ENCODE data around the gene CD52.

CD52 gene

GRCh38 chr1:26277261-26277661, 40.5 kb upstream of the CD52 start:
- no peak overlapping the region for H2AFZ ChIP-seq (ENCODE audit: low read length)
- H3K9ac ChIP-seq (ENCODE audit: low read length): no peak overlapping the region
- TF ChIP-seq EZH2 (IDR thresholded peaks at IDR 0.05; ENCODE audit: borderline replicate concordance, low read length) (no peak), CTCF (IDR thresholded peaks at IDR 0.05; ENCODE audit: low read length) (no peak)
- no peaks in the 10 kb centered on the region for H3K9me3 ChIP-seq (ENCODE audit: low read length)
- 0 out of 2 replicates have a peak, but pooled peaks cover 10% of the 10 kb centered on the region for H3F3A ChIP-seq (ENCODE audit: insufficient read depth, low read length)
- no peaks in the 10 kb centered on the region for H3K27me3 ChIP-seq (ENCODE audit: insufficient read depth, low read length)
- H3K9me2 ChIP-seq (ENCODE audit: low read depth, low read length): no peaks in the 10 kb centered on the region
- no peak overlapping the region for H3K27ac ChIP-seq (ENCODE audit: low read depth, low read length, poor library complexity, severe bottlenecking)
- peaks cover 58% of the 10 kb centered on the region for H3K36me3 ChIP-seq (ENCODE audit: insufficient read depth, low read length)
- H3K4me3 ChIP-seq (ENCODE audit: low read depth, low read length, poor library complexity, severe bottlenecking): no peak overlapping the region
- H3K79me2 ChIP-seq (ENCODE audit: insufficient read depth, low read length): no peaks in the 10 kb centered on the region
- no peak overlapping the region for H3K4me2 ChIP-seq (ENCODE audit: low read length)
- H3K4me1 ChIP-seq (ENCODE audit: insufficient read depth, low read length, severe bottlenecking): peaks cover 32% of the 10 kb centered on the region
- H4K20me1 ChIP-seq (ENCODE audit: insufficient read depth, low read length): no peaks in the 10 kb centered on the region

- Histone ChIP-seq H3K27ac (ENCODE audit: low read depth, low read length, poor library complexity, severe bottlenecking) (no peak overlapping the region), H3K36me3 (ENCODE audit: insufficient read depth, low read length) (peaks cover 59% of the 10 kb centered on the region), H3K4me2 (ENCODE audit: low read length) (no peak overlapping the region), H3K4me1 (ENCODE audit: insufficient read depth, low read length, severe bottlenecking) (peaks cover 34% of the 10 kb centered on the region), H3K9me3 (ENCODE audit: low read length) (no peaks in the 10 kb centered on the region), H4K20me1 (ENCODE audit: insufficient read depth, low read length) (no peaks in the 10 kb centered on the region), H2AFZ (ENCODE audit: low read length) (no peak overlapping the region), H3F3A (ENCODE audit: insufficient read depth, low read length) (0 out of 2 replicates have a peak, but pooled peaks cover 10% of the 10 kb centered on the region), H3K79me2 (ENCODE audit: insufficient read depth, low read length) (no peaks in the 10 kb centered on the region), H3K4me3 (ENCODE audit: low read depth, low read length, poor library complexity, severe bottlenecking) (no peak overlapping the region), H3K9me2 (ENCODE audit: low read depth, low read length) (no peaks in the 10 kb centered on the region), H3K9ac (ENCODE audit: low read length) (no peak overlapping the region), H3K27me3 (ENCODE audit: insufficient read depth, low read length) (no peaks in the 10 kb centered on the region)
- TF ChIP-seq CTCF (IDR thresholded peaks at IDR 0.05; ENCODE audit: low read length): no peak
- no peak for TF ChIP-seq EZH2 (IDR thresholded peaks at IDR 0.05; ENCODE audit: borderline replicate concordance, low read length)
These were observed 40.0 kb upstream of the CD52 start for GRCh38 chr1:26277719-26278118.

GRCh38 chr1:26278303-26278702, 39.5 kb upstream of the CD52 start:
- Histone ChIP-seq H3K4me3 (ENCODE audit: low read depth, low read length, poor library complexity, severe bottlenecking) (no peak overlapping the region), H4K20me1 (ENCODE audit: insufficient read depth, low read length) (no peaks in the 10 kb centered on the region), H3K9me3 (ENCODE audit: low read length) (no peaks in the 10 kb centered on the region), H3K4me2 (ENCODE audit: low read length) (no peak overlapping the region), H3F3A (ENCODE audit: insufficient read depth, low read length) (0 out of 2 replicates have a peak, but pooled peaks cover 10% of the 10 kb centered on the region), H3K27ac (ENCODE audit: low read depth, low read length, poor library complexity, severe bottlenecking) (no peak overlapping the region), H3K36me3 (ENCODE audit: insufficient read depth, low read length) (peaks cover 53% of the 10 kb centered on the region), H3K9ac (ENCODE audit: low read length) (no peak overlapping the region), H3K79me2 (ENCODE audit: insufficient read depth, low read length) (no peaks in the 10 kb centered on the region), H3K27me3 (ENCODE audit: insufficient read depth, low read length) (no peaks in the 10 kb centered on the region), H3K9me2 (ENCODE audit: low read depth, low read length) (no peaks in the 10 kb centered on the region), H2AFZ (ENCODE audit: low read length) (no peak overlapping the region), H3K4me1 (ENCODE audit: insufficient read depth, low read length, severe bottlenecking) (peaks cover 34% of the 10 kb centered on the region)
- no peak for TF ChIP-seq EZH2 (IDR thresholded peaks at IDR 0.05; ENCODE audit: borderline replicate concordance, low read length)
- TF ChIP-seq CTCF (IDR thresholded peaks at IDR 0.05; ENCODE audit: low read length): no peak
